HEK293 (cell line): ENCODE measurements around the gene AGPAT1.

ENCODE experiments used
- CTCF ChIA-PET: fragments of 350-600 bp; formaldehyde crosslinking; extraction: SDS; loops from one replicate; lab custom pipeline; 2021; ENCODE audit warnings: antibody characterized with exemption; lab: Yijun Ruan, JAX
- POLR2A ChIA-PET: fragments of 300-600 bp; formaldehyde crosslinking; extraction: SDS; loops from one replicate; lab custom pipeline; 2020; ENCODE audit warnings: antibody characterized with exemption, inconsistent platforms; lab: Yijun Ruan, JAX
- H3K27ac ChIP-seq: fragments of 200-500 bp; sonication (Bioruptor generic); 2 replicates; pipeline ENCODE4 v1.5.1; 2014; ENCODE audit warnings: low read depth, low read length, control low read depth, inconsistent platforms; ENCODE audit errors: extremely low read depth
- H3K36me3 ChIP-seq, 2 experiments: fragments of 200-500 bp in 1 of 2; sonication (Bioruptor generic) in 1 of 2; 1 replicate in 1 of 2; 2 replicates in 1 of 2; pipeline ENCODE4 v1.5.1; 2014 to 2017; ENCODE audit warnings: inconsistent platforms in 2 of 2, low read length in 2 of 2; ENCODE audit not compliant: control insufficient read depth in 2 of 2, insufficient read depth in 1 of 2
- H3K4me1 ChIP-seq: fragments of 200-500 bp; sonication (Bioruptor generic); 2 replicates; pipeline ENCODE4 v1.5.1; 2014; ENCODE audit warnings: mild to moderate bottlenecking, low read length, inconsistent platforms; ENCODE audit not compliant: control insufficient read depth, insufficient read depth
- H3K4me3 ChIP-seq: 2 replicates; pipeline ENCODE4 v1.5.1; 2011; ENCODE audit warnings: low read depth, mild to moderate bottlenecking, control low read depth, low read length, moderate library complexity
- H3K9me3 ChIP-seq: fragments of 200-500 bp; sonication (Bioruptor generic); 2 replicates; pipeline ENCODE4 v1.5.1; 2014; ENCODE audit warnings: low read depth, low read length, inconsistent platforms; ENCODE audit not compliant: control insufficient read depth, insufficient read depth
- GLI4 ChIP-seq: fragments of 450-650 bp; formaldehyde crosslinking; IDR thresholded peaks from 2 replicates; pipeline ENCODE4 v1.5.1; 2016; ENCODE audit warnings: missing biosample characterization, missing genetic modification characterization
- GLIS1 ChIP-seq: fragments of 450-650 bp; formaldehyde crosslinking; IDR thresholded peaks from 2 replicates; pipeline ENCODE4 v1.5.1; 2016; ENCODE audit warnings: missing biosample characterization, missing genetic modification characterization
- OSR2 ChIP-seq: fragments of 450-650 bp; formaldehyde crosslinking; IDR thresholded peaks from 2 replicates; pipeline ENCODE4 v1.5.1; 2016; ENCODE audit warnings: missing biosample characterization, missing genetic modification characterization
- SETDB1 ChIP-seq: IDR thresholded peaks from one replicate; pipeline ENCODE4 v1.6.1; 2017; ENCODE audit warnings: mild to moderate bottlenecking, low read length, moderate library complexity, mixed read lengths; ENCODE audit not compliant: insufficient read length
- SP3 ChIP-seq: fragments of 450-650 bp; formaldehyde crosslinking; IDR thresholded peaks from 2 replicates; pipeline ENCODE4 v1.5.1; 2016; ENCODE audit warnings: missing biosample characterization, missing genetic modification characterization
- ZBTB8A ChIP-seq: fragments of 450-650 bp; formaldehyde crosslinking; IDR thresholded peaks from 2 replicates; pipeline ENCODE4 v1.5.1; 2016; ENCODE audit warnings: missing biosample characterization, missing genetic modification characterization
- ZNF2 ChIP-seq: fragments of 450-650 bp; formaldehyde crosslinking; IDR thresholded peaks from 2 replicates; pipeline ENCODE4 v1.5.1; 2016; ENCODE audit warnings: missing biosample characterization, missing genetic modification characterization
- ZNF214 ChIP-seq: fragments of 450-650 bp; formaldehyde crosslinking; IDR thresholded peaks from 2 replicates; pipeline ENCODE4 v1.5.1; 2017; ENCODE audit warnings: missing biosample characterization, mild to moderate bottlenecking, missing genetic modification characterization, borderline replicate concordance
- ZNF324 ChIP-seq: fragments of 450-650 bp; formaldehyde crosslinking; IDR thresholded peaks from 2 replicates; pipeline ENCODE4 v1.5.1; 2016; ENCODE audit warnings: missing biosample characterization, missing genetic modification characterization
- ZNF394 ChIP-seq: fragments of 450-650 bp; formaldehyde crosslinking; IDR thresholded peaks from 2 replicates; pipeline ENCODE4 v1.5.1; 2016; ENCODE audit warnings: missing biosample characterization, missing genetic modification characterization, mild to moderate bottlenecking, moderate library complexity, borderline replicate concordance
- ZNF48 ChIP-seq: fragments of 450-650 bp; formaldehyde crosslinking; IDR thresholded peaks from 2 replicates; pipeline ENCODE4 v1.5.1; 2016; ENCODE audit warnings: missing biosample characterization, missing genetic modification characterization
- ZNF580 ChIP-seq: fragments of 450-650 bp; formaldehyde crosslinking; IDR thresholded peaks from 2 replicates; pipeline ENCODE4 v1.5.1; 2016; ENCODE audit warnings: missing biosample characterization, missing genetic modification characterization
- ZNF692 ChIP-seq: fragments of 450-650 bp; formaldehyde crosslinking; IDR thresholded peaks from 2 replicates; pipeline ENCODE4 v1.5.1; 2016; ENCODE audit warnings: missing biosample characterization, missing genetic modification characterization
- ZNF843 ChIP-seq: fragments of 450-650 bp; formaldehyde crosslinking; IDR thresholded peaks from 2 replicates; pipeline ENCODE4 v1.5.1; 2016; ENCODE audit warnings: missing biosample characterization, missing genetic modification characterization
- TF ChIP-seq, protein P1 (sequence below): fragments of 450-650 bp; formaldehyde crosslinking; IDR thresholded peaks from 2 replicates; pipeline ENCODE4 v1.5.1; 2016; ENCODE audit warnings: missing biosample characterization, missing genetic modification characterization
- TF ChIP-seq, protein P2 (sequence below): fragments of 450-650 bp; formaldehyde crosslinking; conservative IDR thresholded peaks from 2 replicates; pipeline ENCODE4 v1.5.1; 2016; ENCODE audit warnings: low read depth, missing biosample characterization, missing genetic modification characterization
- TF ChIP-seq, protein P3 (sequence below): fragments of 450-650 bp; formaldehyde crosslinking; IDR thresholded peaks from 2 replicates; pipeline ENCODE4 v1.5.1; 2017; ENCODE audit warnings: missing biosample characterization, missing genetic modification characterization
- TF ChIP-seq, protein P4 (sequence below): fragments of 450-650 bp; formaldehyde crosslinking; IDR thresholded peaks from 2 replicates; pipeline ENCODE4 v1.5.1; 2017; ENCODE audit warnings: missing biosample characterization, missing genetic modification characterization
- TF ChIP-seq, protein P5 (sequence below): sonication (generic); formaldehyde crosslinking; IDR thresholded peaks from 2 replicates; pipeline ENCODE4 v1.8.1; 2022; ENCODE audit warnings: mild to moderate bottlenecking, moderate library complexity, missing genetic modification reagents
- TF ChIP-seq, protein P6 (sequence below): fragments of 450-650 bp; formaldehyde crosslinking; IDR thresholded peaks from 2 replicates; pipeline ENCODE4 v1.5.1; 2016; ENCODE audit warnings: missing biosample characterization, missing genetic modification characterization

The AGPAT1 gene

GRCh38 chr6:32195902-32196681, 20.2 kb upstream of the AGPAT1 start:
- ChIA-PET CTCF (interaction anchor here (0.5 to 2.2 kb wide), 21 partner anchors 8 to 441 kb away, joined by 3 to 25 read pairs (median 5); partner anchors contain the start of genes ATF6B and HLA-DQA1), POLR2A (interaction anchor here (0.6 to 2.3 kb wide), 21 partner anchors 9 to 775 kb away, joined by 3 to 28 read pairs (median 6); partner anchors contain the start of genes AGPAT1, ATF6B, DXO and FKBPL)
- H3K36me3 ChIP-seq = no peaks in the 10 kb centered on the region
- peaks cover 4% of the 10 kb centered on the region for H3K4me1 ChIP-seq
- H3K9me3 ChIP-seq = no peaks in the 10 kb centered on the region
- peak overlapping the region; percentile 72 for H3K4me3 ChIP-seq
- peak overlapping the region; percentile 97 for H3K27ac ChIP-seq
- no peak for TF ChIP-seq ZNF214 (tag by site-specific recombination)
- peak; percentile 65 for TF ChIP-seq ZNF324 (tag by site-specific recombination)
- TF ChIP-seq ZNF48 = no peak
- peak; percentile 90 for TF ChIP-seq OSR2 (tag by site-specific recombination)
- TF ChIP-seq, protein P1, sequence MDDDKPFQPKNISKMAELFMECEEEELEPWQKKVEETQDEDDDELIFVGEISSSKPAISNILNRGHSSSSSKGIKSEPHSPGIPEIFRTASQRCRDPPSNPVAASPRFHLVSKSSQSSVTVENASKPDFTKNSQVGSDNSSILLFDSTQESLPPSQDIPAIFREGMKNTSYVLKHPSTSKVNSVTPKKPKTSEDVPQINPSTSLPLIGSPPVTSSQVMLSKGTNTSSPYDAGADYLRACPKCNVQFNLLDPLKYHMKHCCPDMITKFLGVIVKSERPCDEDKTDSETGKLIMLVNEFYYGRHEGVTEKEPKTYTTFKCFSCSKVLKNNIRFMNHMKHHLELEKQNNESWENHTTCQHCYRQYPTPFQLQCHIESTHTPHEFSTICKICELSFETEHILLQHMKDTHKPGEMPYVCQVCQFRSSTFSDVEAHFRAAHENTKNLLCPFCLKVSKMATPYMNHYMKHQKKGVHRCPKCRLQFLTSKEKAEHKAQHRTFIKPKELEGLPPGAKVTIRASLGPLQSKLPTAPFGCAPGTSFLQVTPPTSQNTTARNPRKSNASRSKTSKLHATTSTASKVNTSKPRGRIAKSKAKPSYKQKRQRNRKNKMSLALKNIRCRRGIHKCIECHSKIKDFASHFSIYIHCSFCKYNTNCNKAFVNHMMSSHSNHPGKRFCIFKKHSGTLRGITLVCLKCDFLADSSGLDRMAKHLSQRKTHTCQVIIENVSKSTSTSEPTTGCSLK (tag by site-specific recombination) = no peak
- TF ChIP-seq, protein P2, sequence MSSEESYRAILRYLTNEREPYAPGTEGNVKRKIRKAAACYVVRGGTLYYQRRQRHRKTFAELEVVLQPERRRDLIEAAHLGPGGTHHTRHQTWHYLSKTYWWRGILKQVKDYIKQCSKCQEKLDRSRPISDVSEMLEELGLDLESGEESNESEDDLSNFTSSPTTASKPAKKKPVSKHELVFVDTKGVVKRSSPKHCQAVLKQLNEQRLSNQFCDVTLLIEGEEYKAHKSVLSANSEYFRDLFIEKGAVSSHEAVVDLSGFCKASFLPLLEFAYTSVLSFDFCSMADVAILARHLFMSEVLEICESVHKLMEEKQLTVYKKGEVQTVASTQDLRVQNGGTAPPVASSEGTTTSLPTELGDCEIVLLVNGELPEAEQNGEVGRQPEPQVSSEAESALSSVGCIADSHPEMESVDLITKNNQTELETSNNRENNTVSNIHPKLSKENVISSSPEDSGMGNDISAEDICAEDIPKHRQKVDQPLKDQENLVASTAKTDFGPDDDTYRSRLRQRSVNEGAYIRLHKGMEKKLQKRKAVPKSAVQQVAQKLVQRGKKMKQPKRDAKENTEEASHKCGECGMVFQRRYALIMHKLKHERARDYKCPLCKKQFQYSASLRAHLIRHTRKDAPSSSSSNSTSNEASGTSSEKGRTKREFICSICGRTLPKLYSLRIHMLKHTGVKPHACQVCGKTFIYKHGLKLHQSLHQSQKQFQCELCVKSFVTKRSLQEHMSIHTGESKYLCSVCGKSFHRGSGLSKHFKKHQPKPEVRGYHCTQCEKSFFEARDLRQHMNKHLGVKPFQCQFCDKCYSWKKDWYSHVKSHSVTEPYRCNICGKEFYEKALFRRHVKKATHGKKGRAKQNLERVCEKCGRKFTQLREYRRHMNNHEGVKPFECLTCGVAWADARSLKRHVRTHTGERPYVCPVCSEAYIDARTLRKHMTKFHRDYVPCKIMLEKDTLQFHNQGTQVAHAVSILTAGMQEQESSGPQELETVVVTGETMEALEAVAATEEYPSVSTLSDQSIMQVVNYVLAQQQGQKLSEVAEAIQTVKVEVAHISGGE (tag by site-specific recombination) = peak; percentile 33
- TF ChIP-seq ZNF843 (tag by site-specific recombination) = peak; percentile 63; the same call in 1 of the 2 replicates
- peak; percentile 94 for TF ChIP-seq ZNF2
- TF ChIP-seq, protein P3, sequence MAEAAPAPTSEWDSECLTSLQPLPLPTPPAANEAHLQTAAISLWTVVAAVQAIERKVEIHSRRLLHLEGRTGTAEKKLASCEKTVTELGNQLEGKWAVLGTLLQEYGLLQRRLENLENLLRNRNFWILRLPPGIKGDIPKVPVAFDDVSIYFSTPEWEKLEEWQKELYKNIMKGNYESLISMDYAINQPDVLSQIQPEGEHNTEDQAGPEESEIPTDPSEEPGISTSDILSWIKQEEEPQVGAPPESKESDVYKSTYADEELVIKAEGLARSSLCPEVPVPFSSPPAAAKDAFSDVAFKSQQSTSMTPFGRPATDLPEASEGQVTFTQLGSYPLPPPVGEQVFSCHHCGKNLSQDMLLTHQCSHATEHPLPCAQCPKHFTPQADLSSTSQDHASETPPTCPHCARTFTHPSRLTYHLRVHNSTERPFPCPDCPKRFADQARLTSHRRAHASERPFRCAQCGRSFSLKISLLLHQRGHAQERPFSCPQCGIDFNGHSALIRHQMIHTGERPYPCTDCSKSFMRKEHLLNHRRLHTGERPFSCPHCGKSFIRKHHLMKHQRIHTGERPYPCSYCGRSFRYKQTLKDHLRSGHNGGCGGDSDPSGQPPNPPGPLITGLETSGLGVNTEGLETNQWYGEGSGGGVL (tag by site-specific recombination) = peak; percentile 93
- TF ChIP-seq ZNF580 (tag by site-specific recombination) = peak; percentile 70; the same call in 1 of the 2 replicates
- TF ChIP-seq ZNF394 (tag by site-specific recombination) = peak; percentile 82; the same call in 1 of the 2 replicates
- TF ChIP-seq GLI4 (tag by site-specific recombination) = 0 out of 2 replicates have a peak, but pooled peaks have one; percentile 44
- TF ChIP-seq ZNF692 (tag by site-specific recombination) = peak; percentile 71
- TF ChIP-seq SP3 = peak; percentile 61
- TF ChIP-seq, protein P4, sequence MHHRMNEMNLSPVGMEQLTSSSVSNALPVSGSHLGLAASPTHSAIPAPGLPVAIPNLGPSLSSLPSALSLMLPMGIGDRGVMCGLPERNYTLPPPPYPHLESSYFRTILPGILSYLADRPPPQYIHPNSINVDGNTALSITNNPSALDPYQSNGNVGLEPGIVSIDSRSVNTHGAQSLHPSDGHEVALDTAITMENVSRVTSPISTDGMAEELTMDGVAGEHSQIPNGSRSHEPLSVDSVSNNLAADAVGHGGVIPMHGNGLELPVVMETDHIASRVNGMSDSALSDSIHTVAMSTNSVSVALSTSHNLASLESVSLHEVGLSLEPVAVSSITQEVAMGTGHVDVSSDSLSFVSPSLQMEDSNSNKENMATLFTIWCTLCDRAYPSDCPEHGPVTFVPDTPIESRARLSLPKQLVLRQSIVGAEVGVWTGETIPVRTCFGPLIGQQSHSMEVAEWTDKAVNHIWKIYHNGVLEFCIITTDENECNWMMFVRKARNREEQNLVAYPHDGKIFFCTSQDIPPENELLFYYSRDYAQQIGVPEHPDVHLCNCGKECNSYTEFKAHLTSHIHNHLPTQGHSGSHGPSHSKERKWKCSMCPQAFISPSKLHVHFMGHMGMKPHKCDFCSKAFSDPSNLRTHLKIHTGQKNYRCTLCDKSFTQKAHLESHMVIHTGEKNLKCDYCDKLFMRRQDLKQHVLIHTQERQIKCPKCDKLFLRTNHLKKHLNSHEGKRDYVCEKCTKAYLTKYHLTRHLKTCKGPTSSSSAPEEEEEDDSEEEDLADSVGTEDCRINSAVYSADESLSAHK (tag by site-specific recombination) = peak; percentile 29
- TF ChIP-seq, protein P5, sequence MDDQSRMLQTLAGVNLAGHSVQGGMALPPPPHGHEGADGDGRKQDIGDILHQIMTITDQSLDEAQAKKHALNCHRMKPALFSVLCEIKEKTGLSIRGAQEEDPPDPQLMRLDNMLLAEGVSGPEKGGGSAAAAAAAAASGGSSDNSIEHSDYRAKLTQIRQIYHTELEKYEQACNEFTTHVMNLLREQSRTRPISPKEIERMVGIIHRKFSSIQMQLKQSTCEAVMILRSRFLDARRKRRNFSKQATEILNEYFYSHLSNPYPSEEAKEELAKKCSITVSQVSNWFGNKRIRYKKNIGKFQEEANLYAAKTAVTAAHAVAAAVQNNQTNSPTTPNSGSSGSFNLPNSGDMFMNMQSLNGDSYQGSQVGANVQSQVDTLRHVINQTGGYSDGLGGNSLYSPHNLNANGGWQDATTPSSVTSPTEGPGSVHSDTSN = peak; percentile 77; the same call in 1 of the 2 replicates
- TF ChIP-seq, protein P6, sequence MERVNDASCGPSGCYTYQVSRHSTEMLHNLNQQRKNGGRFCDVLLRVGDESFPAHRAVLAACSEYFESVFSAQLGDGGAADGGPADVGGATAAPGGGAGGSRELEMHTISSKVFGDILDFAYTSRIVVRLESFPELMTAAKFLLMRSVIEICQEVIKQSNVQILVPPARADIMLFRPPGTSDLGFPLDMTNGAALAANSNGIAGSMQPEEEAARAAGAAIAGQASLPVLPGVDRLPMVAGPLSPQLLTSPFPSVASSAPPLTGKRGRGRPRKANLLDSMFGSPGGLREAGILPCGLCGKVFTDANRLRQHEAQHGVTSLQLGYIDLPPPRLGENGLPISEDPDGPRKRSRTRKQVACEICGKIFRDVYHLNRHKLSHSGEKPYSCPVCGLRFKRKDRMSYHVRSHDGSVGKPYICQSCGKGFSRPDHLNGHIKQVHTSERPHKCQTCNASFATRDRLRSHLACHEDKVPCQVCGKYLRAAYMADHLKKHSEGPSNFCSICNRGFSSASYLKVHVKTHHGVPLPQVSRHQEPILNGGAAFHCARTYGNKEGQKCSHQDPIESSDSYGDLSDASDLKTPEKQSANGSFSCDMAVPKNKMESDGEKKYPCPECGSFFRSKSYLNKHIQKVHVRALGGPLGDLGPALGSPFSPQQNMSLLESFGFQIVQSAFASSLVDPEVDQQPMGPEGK = peak; percentile 98
- peak; percentile 81; the same call in 1 of the 2 replicates for TF ChIP-seq ZBTB8A
- TF ChIP-seq GLIS1 (tag by site-specific recombination) = peak; percentile 99
- no peak for TF ChIP-seq SETDB1
